Activated T-cell treated with anti-CD3 and anti-CD28 coated beads, Interleukin-2, amount 50 U/mL, for 1 hour (primary cell): Measurements from ENCODE around the gene TLCD3B.

Experiments used
- DNase-seq: peaks from one replicate; pipeline ENCODE4 v3.0.0-alpha.2; 2020

TLCD3B gene

GRCh38 chr16:30004424-30004776, 26.7 kb downstream of the TLCD3B start:
- no peak for DNase-seq

GRCh38 chr16:30003670-30004423, 27.2 kb downstream of the TLCD3B start:
- DNase-seq: no peak

- no peak for DNase-seq
Measured at GRCh38 chr16:30002614-30003346, 28.3 kb downstream of the TLCD3B start.

- DNase-seq: no peak
Measured at GRCh38 chr16:30000735-30001631, 30.1 kb downstream of the TLCD3B start.

GRCh38 chr16:29999605-30000004, 31.5 kb downstream of the TLCD3B start:
- DNase-seq: no peak

- no peak for DNase-seq
Measured at GRCh38 chr16:29996766-29997250, 34.3 kb downstream of the TLCD3B start.

- DNase-seq: peak; percentile 99
Measured at GRCh38 chr16:29995911-29996765, 34.9 kb downstream of the TLCD3B start, which contains the start of gene INO80E. Gene INO80E, plus strand, starts transcription at chr16:29996241. Its CDS starts 70 bp downstream, at chr16:29996311.

GRCh38 chr16:29995324-29995910, 35.7 kb downstream of the TLCD3B start, which contains the start of gene HIRIP3:
Gene HIRIP3, minus strand, starts transcription at chr16:29995617. Its CDS starts 12 bp downstream, at chr16:29995605.
- DNase-seq: peak; percentile 86

- no peak for DNase-seq
Measured at GRCh38 chr16:29994600-29995323, 36.3 kb downstream of the TLCD3B start.

GRCh38 chr16:29993903-29994599, 37.0 kb downstream of the TLCD3B start:
- DNase-seq: no peak

- DNase-seq: no peak
Measured at GRCh38 chr16:29993191-29993902, 37.7 kb downstream of the TLCD3B start.

GRCh38 chr16:29992344-29992967, 38.6 kb downstream of the TLCD3B start:
- no peak for DNase-seq

GRCh38 chr16:29991571-29991904, 39.5 kb downstream of the TLCD3B start:
- no peak for DNase-seq

- no peak for DNase-seq
Measured at GRCh38 chr16:29990883-29991570, 40.0 kb downstream of the TLCD3B start.

GRCh38 chr16:29990034-29990433, 41.0 kb downstream of the TLCD3B start:
- DNase-seq: no peak

GRCh38 chr16:29989111-29989858, 41.8 kb downstream of the TLCD3B start:
- DNase-seq: no peak

GRCh38 chr16:29988346-29989075, 42.6 kb downstream of the TLCD3B start:
- no peak for DNase-seq
